Kidney epithelial cell (primary cell): ENCODE data around the gene KASH5. TPM values are rescaled to one million over a fixed set of nuclear protein-coding genes. Genes with fewer than 3 reads are reported as not detected.

Experiments
- DNase-seq: peaks from one replicate; pipeline ENCODE4 v3.0.0-alpha.2; 2010; ENCODE audit warnings: low read depth
- H3K27me3 ChIP-seq: 2 replicates; pipeline ENCODE4 v1.6.0; 2011; ENCODE audit warnings: low read length; ENCODE audit not compliant: control insufficient read depth, insufficient read depth
- H3K36me3 ChIP-seq: 2 replicates; pipeline ENCODE4 v1.5.1; 2011; ENCODE audit warnings: low read length; ENCODE audit not compliant: control insufficient read depth, insufficient read depth
- H3K4me3 ChIP-seq: 2 replicates; pipeline ENCODE4 v1.5.1; 2011; ENCODE audit warnings: low read depth, mild to moderate bottlenecking, control low read depth, low read length
- total RNA-seq: library from RNA; depleted of rRNA; stranded (reverse); fragments of >200 nt; gene quantifications from 2 replicates; pipeline ENCODE4 v1.2.3, GENCODE V29; 2015
- TF ChIP-seq, protein P1 (sequence below): IDR thresholded peaks from 2 replicates; pipeline ENCODE4 v1.5.1; 2011; ENCODE audit warnings: mild to moderate bottlenecking, moderate library complexity, low read length, control low read depth, inconsistent platforms; ENCODE audit not compliant: insufficient read depth, poor library complexity, severe bottlenecking

The KASH5 gene
- total RNA-seq, 1 donor from 2014 or later = not detected

DNA sequence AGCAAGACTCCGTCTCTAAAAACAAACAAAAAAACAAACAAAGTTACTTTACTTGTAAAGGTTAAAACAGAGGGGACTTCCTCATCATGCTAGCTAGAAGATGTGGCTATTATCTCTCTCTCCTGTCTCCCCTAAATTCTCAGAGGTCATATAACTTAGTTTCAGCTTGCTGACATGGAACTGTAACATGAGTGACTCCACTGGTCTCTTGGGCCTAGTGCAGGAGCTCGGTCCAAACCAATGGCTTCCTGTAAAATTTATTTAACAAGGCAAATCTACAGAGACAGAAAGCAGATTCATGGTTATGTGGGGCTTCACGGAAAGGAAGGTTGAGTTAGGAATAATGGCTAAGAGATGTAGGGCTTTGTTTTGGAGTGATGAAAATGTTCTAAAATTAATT is 9.5 kb upstream of the KASH5 start:
- no peak for DNase-seq
- Histone ChIP-seq H3K36me3 (no peaks in the 10 kb centered on the region), H3K27me3 (peaks cover 9% of the 10 kb centered on the region), H3K4me3 (no peak overlapping the region)
- TF ChIP-seq, protein P1, sequence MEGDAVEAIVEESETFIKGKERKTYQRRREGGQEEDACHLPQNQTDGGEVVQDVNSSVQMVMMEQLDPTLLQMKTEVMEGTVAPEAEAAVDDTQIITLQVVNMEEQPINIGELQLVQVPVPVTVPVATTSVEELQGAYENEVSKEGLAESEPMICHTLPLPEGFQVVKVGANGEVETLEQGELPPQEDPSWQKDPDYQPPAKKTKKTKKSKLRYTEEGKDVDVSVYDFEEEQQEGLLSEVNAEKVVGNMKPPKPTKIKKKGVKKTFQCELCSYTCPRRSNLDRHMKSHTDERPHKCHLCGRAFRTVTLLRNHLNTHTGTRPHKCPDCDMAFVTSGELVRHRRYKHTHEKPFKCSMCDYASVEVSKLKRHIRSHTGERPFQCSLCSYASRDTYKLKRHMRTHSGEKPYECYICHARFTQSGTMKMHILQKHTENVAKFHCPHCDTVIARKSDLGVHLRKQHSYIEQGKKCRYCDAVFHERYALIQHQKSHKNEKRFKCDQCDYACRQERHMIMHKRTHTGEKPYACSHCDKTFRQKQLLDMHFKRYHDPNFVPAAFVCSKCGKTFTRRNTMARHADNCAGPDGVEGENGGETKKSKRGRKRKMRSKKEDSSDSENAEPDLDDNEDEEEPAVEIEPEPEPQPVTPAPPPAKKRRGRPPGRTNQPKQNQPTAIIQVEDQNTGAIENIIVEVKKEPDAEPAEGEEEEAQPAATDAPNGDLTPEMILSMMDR = no peak

- no peak overlapping the region for H3K4me3 ChIP-seq
- peaks cover 4% of the 10 kb centered on the region for H3K27me3 ChIP-seq
- no peak for DNase-seq
- H3K36me3 ChIP-seq = no peaks in the 10 kb centered on the region
- TF ChIP-seq, protein P1 = no peak
Measured at GRCh38 chr19:49380391-49380790, 7.7 kb upstream of the KASH5 start.

GRCh38 chr19:49382639-49383038 is 5.4 kb upstream of the KASH5 start:
- H3K27me3 ChIP-seq = no peaks in the 10 kb centered on the region
- H3K4me3 ChIP-seq = no peak overlapping the region
- no peak for DNase-seq
- no peaks in the 10 kb centered on the region for H3K36me3 ChIP-seq
- TF ChIP-seq, protein P1 = no peak

GRCh38 chr19:49383599-49383998 is 4.5 kb upstream of the KASH5 start:
- DNase-seq = no peak
- H3K36me3 ChIP-seq = no peaks in the 10 kb centered on the region
- no peak overlapping the region for H3K4me3 ChIP-seq
- TF ChIP-seq, protein P1 = no peak
- no peaks in the 10 kb centered on the region for H3K27me3 ChIP-seq

DNA sequence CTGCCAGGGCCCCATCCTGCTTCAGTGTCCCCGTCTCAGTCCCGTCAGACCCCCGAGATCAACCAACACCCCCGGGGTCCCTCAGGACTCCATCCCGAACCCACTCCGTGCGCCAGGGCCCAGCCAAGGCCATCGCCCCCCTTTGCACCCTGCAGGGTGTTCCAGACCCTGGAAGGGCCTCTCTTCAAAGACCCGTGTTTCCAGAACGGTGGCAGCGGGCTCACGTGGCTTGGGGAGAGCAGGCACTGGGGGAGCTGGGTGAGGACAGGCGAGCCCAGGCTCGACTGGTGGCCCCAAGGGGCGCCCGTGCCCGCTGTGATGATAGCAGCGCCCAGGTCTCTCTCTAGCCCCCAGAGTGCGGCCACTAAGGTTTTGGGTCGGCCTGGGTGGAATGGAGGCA is 1.4 kb downstream of the KASH5 start:
- Histone ChIP-seq H3K27me3 (peaks cover 22% of the 10 kb centered on the region), H3K36me3 (no peaks in the 10 kb centered on the region), H3K4me3 (no peak overlapping the region)
- TF ChIP-seq, protein P1 = no peak
- DNase-seq = no peak

DNA sequence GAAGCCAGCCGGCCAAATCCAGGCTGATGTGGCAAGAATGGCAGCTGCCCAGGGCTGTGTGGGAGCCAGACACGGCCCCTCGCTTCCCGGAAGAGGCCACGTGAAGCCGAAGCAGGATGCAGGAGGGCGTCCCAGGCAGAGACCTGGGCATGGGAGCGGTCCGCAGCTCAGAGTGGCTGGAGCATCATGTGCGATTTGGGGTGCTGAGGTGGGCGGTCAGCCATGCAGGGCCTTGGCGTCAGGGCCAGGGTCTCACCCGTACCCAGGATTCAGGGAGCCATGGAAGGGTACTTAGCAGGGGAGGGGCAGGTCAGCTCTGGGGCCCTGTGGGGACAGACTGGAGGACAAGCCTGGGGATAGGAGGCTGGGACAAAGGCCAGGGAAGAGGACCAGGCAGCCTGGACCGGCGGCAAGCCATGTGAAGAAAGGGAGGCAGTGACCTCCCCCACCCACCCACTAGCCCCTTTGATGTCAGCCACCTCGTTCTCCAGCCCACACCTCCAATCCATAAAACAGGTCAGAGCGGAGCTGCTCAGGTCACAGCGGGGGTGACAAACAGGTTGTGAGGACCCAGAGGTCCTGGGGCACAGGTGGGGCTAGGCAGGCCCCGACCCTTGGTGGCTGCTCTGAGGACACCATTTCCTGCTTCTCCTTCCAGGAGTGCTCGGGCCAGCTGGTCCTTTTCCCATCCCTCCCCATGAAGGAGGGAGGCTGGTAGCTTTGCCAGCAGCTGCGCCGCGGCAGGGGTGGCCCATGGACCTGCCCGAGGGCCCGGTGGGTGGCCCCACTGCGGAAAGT is 2.3 kb downstream of the KASH5 start:
- peaks cover 25% of the 10 kb centered on the region for H3K27me3 ChIP-seq
- no peaks in the 10 kb centered on the region for H3K36me3 ChIP-seq
- TF ChIP-seq, protein P1 = no peak
- H3K4me3 ChIP-seq = no peak overlapping the region
- DNase-seq = no peak
